Suppressor macrophage treated with lipopolysaccharide for 1 hour (primary cell): ENCODE results near the gene SFXN5.

ENCODE experiments used
- DNase-seq, 3 donors: peaks; one replicate each; pipeline ENCODE4 v3.0.0-alpha.2; 2020 to 2022

The SFXN5 gene

GRCh38 chr2:72892506-72893173, 178.9 kb downstream of the SFXN5 start:
- peak; percentile 78 to 88 (median 86) for DNase-seq
